Liver (tissue), 9 donors: ENCODE results near the gene PLA1A. TPM values are rescaled to one million over a fixed set of nuclear protein-coding genes. Genes with fewer than 3 reads are reported as not detected.

Experiments
- DNase-seq: peaks from one replicate; pipeline ENCODE4 v3.0.0-alpha.2; 2017; ENCODE audit warnings: low spot score
- H3K27ac ChIP-seq, 2 donors: one replicate each; pipeline ENCODE4 v1.7.0; 2013; ENCODE audit warnings: inconsistent platforms in 2 of 2, low read length in 2 of 2, control low read depth in 1 of 2, low read depth in 1 of 2, mild to moderate bottlenecking in 1 of 2
- H3K27me3 ChIP-seq, 4 donors: one replicate each; pipeline versions ENCODE4 v1.6.1 to v1.7.0; 2013; ENCODE audit warnings: low read length in 3 of 4, inconsistent platforms in 1 of 4, mild to moderate bottlenecking in 1 of 4, moderate library complexity in 1 of 4; ENCODE audit not compliant: control insufficient read depth in 4 of 4, insufficient read depth in 4 of 4
- H3K36me3 ChIP-seq, 4 donors: one replicate each; pipeline versions ENCODE4 v1.6.1 to v1.7.0; 2013; ENCODE audit warnings: low read length in 3 of 4, mild to moderate bottlenecking in 3 of 4, low read depth in 1 of 4, moderate library complexity in 1 of 4; ENCODE audit not compliant: control insufficient read depth in 4 of 4, insufficient read depth in 3 of 4
- H3K4me1 ChIP-seq, 4 donors: one replicate each; pipeline versions ENCODE4 v1.6.1 to v1.7.0; 2013; ENCODE audit warnings: low read length in 3 of 4, mild to moderate bottlenecking in 3 of 4, moderate library complexity in 1 of 4; ENCODE audit not compliant: control insufficient read depth in 4 of 4, insufficient read depth in 4 of 4
- H3K4me3 ChIP-seq, 3 donors: one replicate each; pipeline versions ENCODE4 v1.6.1 to v1.7.0; 2013; ENCODE audit warnings: low read length in 3 of 3, control low read depth in 1 of 3, low read depth in 1 of 3, mild to moderate bottlenecking in 1 of 3
- H3K9ac ChIP-seq, 2 donors: one replicate each; pipeline ENCODE4 v1.7.0; 2013; ENCODE audit warnings: low read length in 2 of 2, mild to moderate bottlenecking in 2 of 2, moderate library complexity in 2 of 2, control low read depth in 1 of 2, low read depth in 1 of 2
- H3K9me3 ChIP-seq, 4 donors: one replicate each; pipeline versions ENCODE4 v1.6.1 to v1.7.0; 2013; ENCODE audit warnings: low read length in 3 of 4; ENCODE audit not compliant: control insufficient read depth in 4 of 4
- EGR1 ChIP-seq, 2 donors: IDR thresholded peaks; 2 replicates each; pipeline ENCODE4 v1.6.1; 2016 to 2018; ENCODE audit warnings: antibody characterized with exemption in 2 of 2, low read depth in 2 of 2
- FOXA1 ChIP-seq: IDR thresholded peaks from 2 replicates; pipeline ENCODE4 v1.6.1; 2016; ENCODE audit warnings: antibody characterized with exemption
- GABPA ChIP-seq, 2 donors: IDR thresholded peaks in 1 of 2; conservative IDR thresholded peaks in 1 of 2; 2 replicates each; pipeline ENCODE4 v1.6.1; 2016; ENCODE audit warnings: antibody characterized with exemption in 2 of 2, mild to moderate bottlenecking in 1 of 2, moderate library complexity in 1 of 2
- HNF4A ChIP-seq, 2 donors: conservative IDR thresholded peaks; 2 replicates each; pipeline ENCODE4 v1.6.1; 2016; ENCODE audit warnings: antibody characterized with exemption in 2 of 2, mild to moderate bottlenecking in 2 of 2
- HNF4G ChIP-seq: IDR thresholded peaks from 2 replicates; pipeline ENCODE4 v1.6.1; 2016; ENCODE audit warnings: antibody characterized with exemption
- JUND ChIP-seq, 2 donors: IDR thresholded peaks; 2 replicates each; pipeline ENCODE4 v1.6.1; 2016; ENCODE audit warnings: antibody characterized with exemption in 2 of 2
- NR2F2 ChIP-seq: IDR thresholded peaks from 2 replicates; pipeline ENCODE4 v1.6.1; 2016; ENCODE audit warnings: antibody characterized with exemption
- RAD21 ChIP-seq, 2 donors: IDR thresholded peaks; 2 replicates each; pipeline ENCODE4 v1.6.1; 2016; ENCODE audit warnings: antibody characterized with exemption in 2 of 2, mild to moderate bottlenecking in 2 of 2
- RXRA ChIP-seq, 2 donors: IDR thresholded peaks; 2 replicates each; pipeline ENCODE4 v1.6.1; 2017 to 2018; ENCODE audit warnings: antibody characterized with exemption in 2 of 2, mild to moderate bottlenecking in 1 of 2
- SP1 ChIP-seq: IDR thresholded peaks from 2 replicates; pipeline ENCODE4 v1.6.1; 2018; ENCODE audit warnings: antibody characterized with exemption, mild to moderate bottlenecking
- TAF1 ChIP-seq: conservative IDR thresholded peaks from 2 replicates; pipeline ENCODE4 v1.6.1; 2016; ENCODE audit warnings: antibody characterized with exemption, mild to moderate bottlenecking
- YY1 ChIP-seq: IDR thresholded peaks from 2 replicates; pipeline ENCODE4 v1.6.1; 2016; ENCODE audit warnings: antibody characterized with exemption, mild to moderate bottlenecking
- ZBTB33 ChIP-seq: IDR thresholded peaks from 2 replicates; pipeline ENCODE4 v1.6.1; 2016; ENCODE audit warnings: antibody characterized with exemption
- WGBS: extraction: QIAGEN DNeasy Blood & Tissue Kit; methylation state at CpG from one replicate; pipeline ENCODE4 v1.1.7; 2013; 5-methylcytosine and 5-hydroxymethylcytosine counted together
- polyA plus RNA-seq, 2 donors: library from polyadenylated mRNA; stranded (reverse) in 1 of 2; unstranded in 1 of 2; fragments of 200-250 nt in 1 of 2; fragments of >200 nt in 1 of 2; fragmentation: Nextera tagmentation in 1 of 2; extraction: Ambion mirVana in 1 of 2; gene quantifications; one replicate each; pipeline versions ENCODE4 v1.2.1 to v1.2.3, GENCODE V29; 2013 to 2015
- total RNA-seq, 2 donors: library from RNA; depleted of rRNA; stranded (reverse); fragments of >200 nt; gene quantifications; one replicate each; pipeline ENCODE4 v1.2.3, GENCODE V29; 2014
- TF ChIP-seq, protein P1 (sequence below): IDR thresholded peaks from 2 replicates; pipeline ENCODE4 v1.6.1; 2016; ENCODE audit warnings: antibody characterized with exemption
- TF ChIP-seq, protein P2 (sequence below): IDR thresholded peaks from 2 replicates; pipeline ENCODE4 v1.6.1; 2016; ENCODE audit warnings: antibody characterized with exemption
- TF ChIP-seq, protein P3 (sequence below): IDR thresholded peaks from 2 replicates; pipeline ENCODE4 v1.6.1; 2016; ENCODE audit warnings: antibody characterized with exemption, mild to moderate bottlenecking
- donor health status: healthy.
- donor health status: healthy.
- donor health status: healthy.
- donor health status: healthy.
- donor health status: healthy.

PLA1A gene
- total and polyA plus RNA-seq, 4 donors = 6.0 to 63.9 (median 33.0) TPM

DNA sequence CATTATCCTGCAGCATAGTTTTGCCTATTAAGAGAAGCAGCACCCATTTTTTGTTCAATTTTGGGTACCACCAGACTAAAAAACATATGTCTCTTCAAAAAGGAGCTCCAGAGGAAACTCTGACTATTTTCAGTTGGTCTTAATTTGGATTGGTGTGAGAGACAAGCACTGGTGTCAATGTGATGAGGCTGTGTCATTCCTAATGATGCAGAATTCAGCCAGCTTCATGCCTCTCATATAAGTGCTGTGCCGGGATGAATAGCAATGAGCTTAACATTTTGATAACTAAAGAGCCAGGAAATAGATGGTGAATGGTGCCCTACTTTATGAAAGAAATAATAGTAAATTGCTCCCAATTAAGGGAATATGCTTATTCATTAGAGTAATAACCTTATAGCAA lies 46.8 kb downstream of the PLA1A start:
- Histone ChIP-seq H3K4me3 (no peak overlapping the region), H3K9ac (no peak overlapping the region), H3K4me1 (peaks cover 0 to 7% (median 1%) of the 10 kb centered on the region in 4 donors), H3K9me3 (no peaks in the 10 kb centered on the region), H3K27me3 (no peaks in the 10 kb centered on the region), H3K36me3 (peaks cover 0 to 3% (median 0%) of the 10 kb centered on the region in 4 donors), H3K27ac (no peak overlapping the region)
- WGBS = 94% methylated on average over 1 of the region's 1 CpG
- TF ChIP-seq JUND (IDR thresholded peaks at IDR 0.05) (no peak), SP1 (no peak), HNF4G (no peak), RXRA (IDR thresholded peaks at IDR 0.05) (no peak), RAD21 (IDR thresholded peaks at IDR 0.05) (no peak), HNF4A (conservative IDR thresholded peaks at IDR 0.05) (no peak)
- TF ChIP-seq, protein P1, sequence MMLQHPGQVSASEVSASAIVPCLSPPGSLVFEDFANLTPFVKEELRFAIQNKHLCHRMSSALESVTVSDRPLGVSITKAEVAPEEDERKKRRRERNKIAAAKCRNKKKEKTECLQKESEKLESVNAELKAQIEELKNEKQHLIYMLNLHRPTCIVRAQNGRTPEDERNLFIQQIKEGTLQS = no peak
- TF ChIP-seq, protein P2, sequence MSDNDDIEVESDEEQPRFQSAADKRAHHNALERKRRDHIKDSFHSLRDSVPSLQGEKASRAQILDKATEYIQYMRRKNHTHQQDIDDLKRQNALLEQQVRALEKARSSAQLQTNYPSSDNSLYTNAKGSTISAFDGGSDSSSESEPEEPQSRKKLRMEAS = no peak
- TF ChIP-seq, protein P3, sequence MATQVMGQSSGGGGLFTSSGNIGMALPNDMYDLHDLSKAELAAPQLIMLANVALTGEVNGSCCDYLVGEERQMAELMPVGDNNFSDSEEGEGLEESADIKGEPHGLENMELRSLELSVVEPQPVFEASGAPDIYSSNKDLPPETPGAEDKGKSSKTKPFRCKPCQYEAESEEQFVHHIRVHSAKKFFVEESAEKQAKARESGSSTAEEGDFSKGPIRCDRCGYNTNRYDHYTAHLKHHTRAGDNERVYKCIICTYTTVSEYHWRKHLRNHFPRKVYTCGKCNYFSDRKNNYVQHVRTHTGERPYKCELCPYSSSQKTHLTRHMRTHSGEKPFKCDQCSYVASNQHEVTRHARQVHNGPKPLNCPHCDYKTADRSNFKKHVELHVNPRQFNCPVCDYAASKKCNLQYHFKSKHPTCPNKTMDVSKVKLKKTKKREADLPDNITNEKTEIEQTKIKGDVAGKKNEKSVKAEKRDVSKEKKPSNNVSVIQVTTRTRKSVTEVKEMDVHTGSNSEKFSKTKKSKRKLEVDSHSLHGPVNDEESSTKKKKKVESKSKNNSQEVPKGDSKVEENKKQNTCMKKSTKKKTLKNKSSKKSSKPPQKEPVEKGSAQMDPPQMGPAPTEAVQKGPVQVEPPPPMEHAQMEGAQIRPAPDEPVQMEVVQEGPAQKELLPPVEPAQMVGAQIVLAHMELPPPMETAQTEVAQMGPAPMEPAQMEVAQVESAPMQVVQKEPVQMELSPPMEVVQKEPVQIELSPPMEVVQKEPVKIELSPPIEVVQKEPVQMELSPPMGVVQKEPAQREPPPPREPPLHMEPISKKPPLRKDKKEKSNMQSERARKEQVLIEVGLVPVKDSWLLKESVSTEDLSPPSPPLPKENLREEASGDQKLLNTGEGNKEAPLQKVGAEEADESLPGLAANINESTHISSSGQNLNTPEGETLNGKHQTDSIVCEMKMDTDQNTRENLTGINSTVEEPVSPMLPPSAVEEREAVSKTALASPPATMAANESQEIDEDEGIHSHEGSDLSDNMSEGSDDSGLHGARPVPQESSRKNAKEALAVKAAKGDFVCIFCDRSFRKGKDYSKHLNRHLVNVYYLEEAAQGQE = no peak
- no peak for DNase-seq

- H3K9ac ChIP-seq = no peak overlapping the region
- no peaks in the 10 kb centered on the region for H3K27me3 ChIP-seq
- H3K4me1 ChIP-seq = peaks cover 0 to 7% (median 1%) of the 10 kb centered on the region in 4 donors
- DNase-seq = no peak
- no peaks in the 10 kb centered on the region for H3K9me3 ChIP-seq
- TF ChIP-seq JUND (IDR thresholded peaks at IDR 0.05) (peak; percentile 20 to 40), TAF1 (no peak), YY1 (peak; percentile 68), ZBTB33 (peak; percentile 24), FOXA1 (no peak), HNF4A (conservative IDR thresholded peaks at IDR 0.05) (peak; percentile 94), NR2F2 (no peak), HNF4G (peak; percentile 82), GABPA (IDR thresholded peaks at IDR 0.05 in 1 of 2, conservative IDR thresholded peaks at IDR 0.05 in 1 of 2) (peak in 1 of 2 donors; percentile 14), RXRA (IDR thresholded peaks at IDR 0.05) (peak; percentile 40 to 45), RAD21 (IDR thresholded peaks at IDR 0.05) (peak; percentile 42 to 50), SP1 (peak; percentile 92), EGR1 (IDR thresholded peaks at IDR 0.05; ENCODE audit: low read depth in 2 of 2) (no peak)
- TF ChIP-seq, protein P3 = peak; percentile 44
- TF ChIP-seq, protein P1 = no peak
- TF ChIP-seq, protein P2 = peak; percentile 63
- H3K27ac ChIP-seq = peak overlapping the region in 1 of 2 donors; percentile 17
- WGBS = 30% methylated on average over 1 of the region's 1 CpG
- H3K4me3 ChIP-seq = no peak overlapping the region
- H3K36me3 ChIP-seq = peaks cover 0 to 3% (median 0%) of the 10 kb centered on the region in 4 donors
Observed at GRCh38 chr3:119645813-119646212, 48.1 kb downstream of the PLA1A start.
